Measurements from ENCODE around the gene ZNF668. TPM values are rescaled to one million over a fixed set of nuclear protein-coding genes. Genes with fewer than 3 reads are reported as not detected.

The ZNF668 gene
- total and polyA plus RNA-seq, 2 of the 8 experiments (the other 6 are each of a cell fraction or from before 2014, with no cell fraction given) = 14.0 to 14.3 TPM

GRCh38 chr16:31023252-31023602, 50.8 kb downstream of the ZNF668 start (continued):
- TF ChIP-seq, protein P1, sequence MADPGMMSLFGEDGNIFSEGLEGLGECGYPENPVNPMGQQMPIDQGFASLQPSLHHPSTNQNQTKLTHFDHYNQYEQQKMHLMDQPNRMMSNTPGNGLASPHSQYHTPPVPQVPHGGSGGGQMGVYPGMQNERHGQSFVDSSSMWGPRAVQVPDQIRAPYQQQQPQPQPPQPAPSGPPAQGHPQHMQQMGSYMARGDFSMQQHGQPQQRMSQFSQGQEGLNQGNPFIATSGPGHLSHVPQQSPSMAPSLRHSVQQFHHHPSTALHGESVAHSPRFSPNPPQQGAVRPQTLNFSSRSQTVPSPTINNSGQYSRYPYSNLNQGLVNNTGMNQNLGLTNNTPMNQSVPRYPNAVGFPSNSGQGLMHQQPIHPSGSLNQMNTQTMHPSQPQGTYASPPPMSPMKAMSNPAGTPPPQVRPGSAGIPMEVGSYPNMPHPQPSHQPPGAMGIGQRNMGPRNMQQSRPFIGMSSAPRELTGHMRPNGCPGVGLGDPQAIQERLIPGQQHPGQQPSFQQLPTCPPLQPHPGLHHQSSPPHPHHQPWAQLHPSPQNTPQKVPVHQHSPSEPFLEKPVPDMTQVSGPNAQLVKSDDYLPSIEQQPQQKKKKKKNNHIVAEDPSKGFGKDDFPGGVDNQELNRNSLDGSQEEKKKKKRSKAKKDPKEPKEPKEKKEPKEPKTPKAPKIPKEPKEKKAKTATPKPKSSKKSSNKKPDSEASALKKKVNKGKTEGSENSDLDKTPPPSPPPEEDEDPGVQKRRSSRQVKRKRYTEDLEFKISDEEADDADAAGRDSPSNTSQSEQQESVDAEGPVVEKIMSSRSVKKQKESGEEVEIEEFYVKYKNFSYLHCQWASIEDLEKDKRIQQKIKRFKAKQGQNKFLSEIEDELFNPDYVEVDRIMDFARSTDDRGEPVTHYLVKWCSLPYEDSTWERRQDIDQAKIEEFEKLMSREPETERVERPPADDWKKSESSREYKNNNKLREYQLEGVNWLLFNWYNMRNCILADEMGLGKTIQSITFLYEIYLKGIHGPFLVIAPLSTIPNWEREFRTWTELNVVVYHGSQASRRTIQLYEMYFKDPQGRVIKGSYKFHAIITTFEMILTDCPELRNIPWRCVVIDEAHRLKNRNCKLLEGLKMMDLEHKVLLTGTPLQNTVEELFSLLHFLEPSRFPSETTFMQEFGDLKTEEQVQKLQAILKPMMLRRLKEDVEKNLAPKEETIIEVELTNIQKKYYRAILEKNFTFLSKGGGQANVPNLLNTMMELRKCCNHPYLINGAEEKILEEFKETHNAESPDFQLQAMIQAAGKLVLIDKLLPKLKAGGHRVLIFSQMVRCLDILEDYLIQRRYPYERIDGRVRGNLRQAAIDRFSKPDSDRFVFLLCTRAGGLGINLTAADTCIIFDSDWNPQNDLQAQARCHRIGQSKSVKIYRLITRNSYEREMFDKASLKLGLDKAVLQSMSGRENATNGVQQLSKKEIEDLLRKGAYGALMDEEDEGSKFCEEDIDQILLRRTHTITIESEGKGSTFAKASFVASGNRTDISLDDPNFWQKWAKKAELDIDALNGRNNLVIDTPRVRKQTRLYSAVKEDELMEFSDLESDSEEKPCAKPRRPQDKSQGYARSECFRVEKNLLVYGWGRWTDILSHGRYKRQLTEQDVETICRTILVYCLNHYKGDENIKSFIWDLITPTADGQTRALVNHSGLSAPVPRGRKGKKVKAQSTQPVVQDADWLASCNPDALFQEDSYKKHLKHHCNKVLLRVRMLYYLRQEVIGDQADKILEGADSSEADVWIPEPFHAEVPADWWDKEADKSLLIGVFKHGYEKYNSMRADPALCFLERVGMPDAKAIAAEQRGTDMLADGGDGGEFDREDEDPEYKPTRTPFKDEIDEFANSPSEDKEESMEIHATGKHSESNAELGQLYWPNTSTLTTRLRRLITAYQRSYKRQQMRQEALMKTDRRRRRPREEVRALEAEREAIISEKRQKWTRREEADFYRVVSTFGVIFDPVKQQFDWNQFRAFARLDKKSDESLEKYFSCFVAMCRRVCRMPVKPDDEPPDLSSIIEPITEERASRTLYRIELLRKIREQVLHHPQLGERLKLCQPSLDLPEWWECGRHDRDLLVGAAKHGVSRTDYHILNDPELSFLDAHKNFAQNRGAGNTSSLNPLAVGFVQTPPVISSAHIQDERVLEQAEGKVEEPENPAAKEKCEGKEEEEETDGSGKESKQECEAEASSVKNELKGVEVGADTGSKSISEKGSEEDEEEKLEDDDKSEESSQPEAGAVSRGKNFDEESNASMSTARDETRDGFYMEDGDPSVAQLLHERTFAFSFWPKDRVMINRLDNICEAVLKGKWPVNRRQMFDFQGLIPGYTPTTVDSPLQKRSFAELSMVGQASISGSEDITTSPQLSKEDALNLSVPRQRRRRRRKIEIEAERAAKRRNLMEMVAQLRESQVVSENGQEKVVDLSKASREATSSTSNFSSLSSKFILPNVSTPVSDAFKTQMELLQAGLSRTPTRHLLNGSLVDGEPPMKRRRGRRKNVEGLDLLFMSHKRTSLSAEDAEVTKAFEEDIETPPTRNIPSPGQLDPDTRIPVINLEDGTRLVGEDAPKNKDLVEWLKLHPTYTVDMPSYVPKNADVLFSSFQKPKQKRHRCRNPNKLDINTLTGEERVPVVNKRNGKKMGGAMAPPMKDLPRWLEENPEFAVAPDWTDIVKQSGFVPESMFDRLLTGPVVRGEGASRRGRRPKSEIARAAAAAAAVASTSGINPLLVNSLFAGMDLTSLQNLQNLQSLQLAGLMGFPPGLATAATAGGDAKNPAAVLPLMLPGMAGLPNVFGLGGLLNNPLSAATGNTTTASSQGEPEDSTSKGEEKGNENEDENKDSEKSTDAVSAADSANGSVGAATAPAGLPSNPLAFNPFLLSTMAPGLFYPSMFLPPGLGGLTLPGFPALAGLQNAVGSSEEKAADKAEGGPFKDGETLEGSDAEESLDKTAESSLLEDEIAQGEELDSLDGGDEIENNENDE (IDR thresholded peaks at IDR 0.05; ENCODE audit: insufficient replicate concordance, low read length) = no peak
- TF ChIP-seq HDAC2 (IDR thresholded peaks at IDR 0.05; ENCODE audit: borderline replicate concordance in 1 of 2, low read depth in 2 of 2, low read length in 2 of 2) (no peak), MAFK (IDR thresholded peaks at IDR 0.05; ENCODE audit: low read depth, low read length) (no peak), CHD1 (IDR thresholded peaks at IDR 0.05; ENCODE audit: low read depth, low read length) (no peak), TBP (IDR thresholded peaks at IDR 0.05; ENCODE audit: low read depth, low read length) (no peak), SP2 (IDR thresholded peaks at IDR 0.05; ENCODE audit: low read length) (no peak), FOSL1 (IDR thresholded peaks at IDR 0.05; ENCODE audit: insufficient read depth, low read depth, low read length) (no peak)
